HEK293 (cell line): ENCODE results near the gene CCDC120.

ENCODE experiments used
- CTCF ChIA-PET: fragments of 350-600 bp; formaldehyde crosslinking; extraction: SDS; loops from one replicate; lab custom pipeline; 2021; ENCODE audit warnings: antibody characterized with exemption; lab: Yijun Ruan, JAX
- POLR2A ChIA-PET: fragments of 300-600 bp; formaldehyde crosslinking; extraction: SDS; loops from one replicate; lab custom pipeline; 2020; ENCODE audit warnings: antibody characterized with exemption, inconsistent platforms; lab: Yijun Ruan, JAX
- H3K27ac ChIP-seq: fragments of 200-500 bp; sonication (Bioruptor generic); 2 replicates; pipeline ENCODE4 v1.5.1; 2014; ENCODE audit warnings: low read depth, low read length, control low read depth, inconsistent platforms; ENCODE audit errors: extremely low read depth
- H3K36me3 ChIP-seq, 2 experiments: fragments of 200-500 bp in 1 of 2; sonication (Bioruptor generic) in 1 of 2; 1 replicate in 1 of 2; 2 replicates in 1 of 2; pipeline ENCODE4 v1.5.1; 2014 to 2017; ENCODE audit warnings: inconsistent platforms in 2 of 2, low read length in 2 of 2; ENCODE audit not compliant: control insufficient read depth in 2 of 2, insufficient read depth in 1 of 2
- H3K4me1 ChIP-seq: fragments of 200-500 bp; sonication (Bioruptor generic); 2 replicates; pipeline ENCODE4 v1.5.1; 2014; ENCODE audit warnings: mild to moderate bottlenecking, low read length, inconsistent platforms; ENCODE audit not compliant: control insufficient read depth, insufficient read depth
- H3K4me3 ChIP-seq: 2 replicates; pipeline ENCODE4 v1.5.1; 2011; ENCODE audit warnings: low read depth, mild to moderate bottlenecking, control low read depth, low read length, moderate library complexity
- H3K9me3 ChIP-seq: fragments of 200-500 bp; sonication (Bioruptor generic); 2 replicates; pipeline ENCODE4 v1.5.1; 2014; ENCODE audit warnings: low read depth, low read length, inconsistent platforms; ENCODE audit not compliant: control insufficient read depth, insufficient read depth
- GFI1B ChIP-seq: fragments of 450-650 bp; formaldehyde crosslinking; IDR thresholded peaks from 2 replicates; pipeline ENCODE4 v1.5.1; 2016; ENCODE audit warnings: missing biosample characterization, missing genetic modification characterization
- GLIS2 ChIP-seq: fragments of 450-650 bp; formaldehyde crosslinking; IDR thresholded peaks from 2 replicates; pipeline ENCODE4 v1.5.1; 2016; ENCODE audit warnings: missing biosample characterization, missing genetic modification characterization
- MZF1 ChIP-seq: fragments of 450-650 bp; formaldehyde crosslinking; IDR thresholded peaks from 2 replicates; pipeline ENCODE4 v1.5.1; 2017; ENCODE audit warnings: missing biosample characterization, missing genetic modification characterization, borderline replicate concordance
- PBX3 ChIP-seq: sonication (generic); formaldehyde crosslinking; IDR thresholded peaks from 2 replicates; pipeline ENCODE4 v1.8.1; 2022; ENCODE audit warnings: mild to moderate bottlenecking, moderate library complexity, missing genetic modification reagents
- SP2 ChIP-seq: fragments of 450-650 bp; formaldehyde crosslinking; IDR thresholded peaks from 2 replicates; pipeline ENCODE4 v1.5.1; 2016; ENCODE audit warnings: missing biosample characterization, missing genetic modification characterization
- ZFHX2 ChIP-seq: fragments of 450-650 bp; formaldehyde crosslinking; conservative IDR thresholded peaks from 2 replicates; pipeline ENCODE4 v1.5.1; 2016; ENCODE audit warnings: missing biosample characterization, missing genetic modification characterization
- ZNF121 ChIP-seq: fragments of 450-650 bp; formaldehyde crosslinking; IDR thresholded peaks from 2 replicates; pipeline ENCODE4 v1.5.1; 2016; ENCODE audit warnings: missing biosample characterization, missing genetic modification characterization
- ZNF16 ChIP-seq: fragments of 450-650 bp; formaldehyde crosslinking; IDR thresholded peaks from 2 replicates; pipeline ENCODE4 v1.5.1; 2016; ENCODE audit warnings: low read depth, missing biosample characterization, missing genetic modification characterization
- ZNF19 ChIP-seq: fragments of 450-650 bp; formaldehyde crosslinking; IDR thresholded peaks from 2 replicates; pipeline ENCODE4; 2016; ENCODE audit warnings: missing biosample characterization, missing genetic modification characterization, low read depth
- ZNF37A ChIP-seq: fragments of 450-650 bp; IDR thresholded peaks from 2 replicates; pipeline ENCODE4 v1.5.1; 2018; ENCODE audit warnings: missing biosample characterization, missing genetic modification characterization
- ZNF391 ChIP-seq: fragments of 450-650 bp; formaldehyde crosslinking; IDR thresholded peaks from 2 replicates; pipeline ENCODE4 v1.5.1; 2016; ENCODE audit warnings: low read depth, missing biosample characterization, missing genetic modification characterization, borderline replicate concordance
- ZNF404 ChIP-seq: fragments of 450-650 bp; formaldehyde crosslinking; IDR thresholded peaks from 2 replicates; pipeline ENCODE4 v1.5.1; 2017; ENCODE audit warnings: missing biosample characterization, missing genetic modification characterization
- ZNF473 ChIP-seq: fragments of 450-650 bp; formaldehyde crosslinking; IDR thresholded peaks from 2 replicates; pipeline ENCODE4 v1.5.1; 2017; ENCODE audit warnings: missing biosample characterization, missing genetic modification characterization
- ZNF558 ChIP-seq: fragments of 450-650 bp; formaldehyde crosslinking; IDR thresholded peaks from 2 replicates; pipeline ENCODE4 v1.5.1; 2016; ENCODE audit warnings: missing biosample characterization, missing genetic modification characterization
- ZNF596 ChIP-seq: fragments of 450-650 bp; IDR thresholded peaks from 2 replicates; pipeline ENCODE4 v1.5.0; 2018; ENCODE audit warnings: missing biosample characterization, mild to moderate bottlenecking, missing genetic modification characterization, moderate library complexity
- ZNF600 ChIP-seq: fragments of 450-650 bp; formaldehyde crosslinking; IDR thresholded peaks from 2 replicates; pipeline ENCODE4 v1.5.1; 2016; ENCODE audit warnings: missing biosample characterization, missing genetic modification characterization
- ZNF623 ChIP-seq: fragments of 450-650 bp; formaldehyde crosslinking; IDR thresholded peaks from 2 replicates; pipeline ENCODE4 v1.5.1; 2016; ENCODE audit warnings: missing biosample characterization, missing genetic modification characterization
- ZNF658 ChIP-seq: fragments of 450-650 bp; formaldehyde crosslinking; IDR thresholded peaks from 2 replicates; pipeline ENCODE4; 2016; ENCODE audit warnings: missing biosample characterization, missing genetic modification characterization
- ZNF701 ChIP-seq: fragments of 450-650 bp; formaldehyde crosslinking; IDR thresholded peaks from 2 replicates; pipeline ENCODE4 v1.5.1; 2016; ENCODE audit warnings: missing biosample characterization, missing genetic modification characterization
- ZSCAN18 ChIP-seq: fragments of 450-650 bp; formaldehyde crosslinking; IDR thresholded peaks from 2 replicates; pipeline ENCODE4 v1.5.1; 2016; ENCODE audit warnings: missing biosample characterization, missing genetic modification characterization
- TF ChIP-seq, protein P1 (sequence below): fragments of 450-650 bp; formaldehyde crosslinking; IDR thresholded peaks from 2 replicates; pipeline ENCODE4 v1.5.1; 2016; ENCODE audit warnings: missing biosample characterization, missing genetic modification characterization
- TF ChIP-seq, protein P2 (sequence below): fragments of 450-650 bp; formaldehyde crosslinking; IDR thresholded peaks from 2 replicates; pipeline ENCODE4 v1.5.1; 2016; ENCODE audit warnings: missing biosample characterization, missing genetic modification characterization
- TF ChIP-seq, protein P3 (sequence below): fragments of 450-650 bp; formaldehyde crosslinking; IDR thresholded peaks from 2 replicates; pipeline ENCODE4 v1.5.1; 2016; ENCODE audit warnings: missing biosample characterization, missing genetic modification characterization

Gene CCDC120

DNA sequence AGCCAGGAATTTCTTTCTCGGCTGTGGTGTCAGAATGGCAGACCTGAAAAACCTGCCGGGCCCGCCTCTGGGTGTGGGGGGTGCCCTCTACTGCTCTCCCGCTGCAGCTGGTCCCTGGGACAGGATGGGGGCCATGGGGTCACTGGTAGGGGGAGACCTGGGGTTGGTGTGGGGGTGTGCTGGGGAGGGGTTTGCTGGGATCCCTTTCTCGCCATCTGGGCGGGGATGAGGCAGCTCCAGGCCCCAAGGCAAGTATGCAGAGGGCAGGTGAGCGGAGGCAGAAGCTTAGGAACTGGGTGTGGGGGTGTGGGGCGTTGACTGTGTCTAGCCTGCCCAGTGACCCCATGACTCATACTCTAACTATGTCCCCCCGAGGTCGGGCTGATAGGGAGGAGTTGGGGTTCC lies 884 bp downstream of the CCDC120 start:
- no peak overlapping the region for H3K27ac ChIP-seq
- CTCF ChIA-PET = interaction anchor here (0.6 kb wide), 1 partner anchor 211 kb away, joined by 3 read pairs; no protein-coding TSS in a partner anchor
- H3K36me3 ChIP-seq = peaks cover 0 to 27% of the 10 kb centered on the region in 2 experiments; a peak in 1 of 3 replicates
- no peaks in the 10 kb centered on the region for H3K4me1 ChIP-seq
- H3K9me3 ChIP-seq = no peaks in the 10 kb centered on the region
- POLR2A ChIA-PET = interaction anchor here (0.6 to 1.3 kb wide), 2 partner anchors 24 to 88 kb away, joined by 3 to 4 read pairs; partner anchors contain the start of gene KCND1
- no peak overlapping the region for H3K4me3 ChIP-seq
- TF ChIP-seq ZNF600 (tag by site-specific recombination) = no peak
- no peak for TF ChIP-seq SP2 (tag by site-specific recombination)
- no peak for TF ChIP-seq ZNF701 (tag by site-specific recombination)
- no peak for TF ChIP-seq ZNF658 (tag by site-specific recombination)
- TF ChIP-seq ZFHX2 = no peak
- no peak for TF ChIP-seq ZNF19 (tag by site-specific recombination)
- TF ChIP-seq PBX3 (CRISPR knock-in tag) = no peak
- TF ChIP-seq, protein P1, sequence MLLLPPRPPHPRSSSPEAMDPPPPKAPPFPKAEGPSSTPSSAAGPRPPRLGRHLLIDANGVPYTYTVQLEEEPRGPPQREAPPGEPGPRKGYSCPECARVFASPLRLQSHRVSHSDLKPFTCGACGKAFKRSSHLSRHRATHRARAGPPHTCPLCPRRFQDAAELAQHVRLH (tag by site-specific recombination) = no peak
- TF ChIP-seq ZNF16 (tag by site-specific recombination) = no peak
- no peak for TF ChIP-seq ZNF391 (tag by site-specific recombination)
- no peak for TF ChIP-seq ZNF596 (tag by site-specific recombination)
- no peak for TF ChIP-seq MZF1 (tag by site-specific recombination)
- TF ChIP-seq ZNF37A (tag by site-specific recombination) = no peak
- no peak for TF ChIP-seq ZNF404

DNA sequence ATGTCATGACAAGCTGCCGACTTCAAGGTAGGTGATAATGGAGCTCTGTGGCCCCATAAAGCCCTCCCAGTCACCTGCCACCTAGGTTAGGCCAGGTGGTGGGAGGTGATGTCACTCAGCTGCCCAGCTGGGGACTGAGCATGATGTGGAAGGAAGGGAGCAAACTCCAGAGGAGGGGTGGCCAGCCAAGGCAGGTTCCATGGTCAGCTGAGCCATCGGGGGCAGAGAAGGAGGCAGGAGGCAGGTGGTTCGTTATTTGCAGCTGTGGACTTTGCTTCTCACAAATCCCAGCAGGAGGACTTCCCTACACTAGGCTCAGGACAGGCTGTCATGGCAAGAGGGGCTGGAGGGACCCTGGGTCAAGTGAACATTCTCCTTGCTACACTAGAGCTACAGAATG lies 2.1 kb downstream of the CCDC120 start:
- no peak overlapping the region for H3K27ac ChIP-seq
- no peak overlapping the region for H3K4me3 ChIP-seq
- no peaks in the 10 kb centered on the region for H3K9me3 ChIP-seq
- POLR2A ChIA-PET = interaction anchor here (1.3 kb wide), 1 partner anchor 89 kb away, joined by 4 read pairs; the partner anchor contains the start of gene KCND1
- no peak for TF ChIP-seq ZNF121 (tag by site-specific recombination)
- TF ChIP-seq, protein P2, sequence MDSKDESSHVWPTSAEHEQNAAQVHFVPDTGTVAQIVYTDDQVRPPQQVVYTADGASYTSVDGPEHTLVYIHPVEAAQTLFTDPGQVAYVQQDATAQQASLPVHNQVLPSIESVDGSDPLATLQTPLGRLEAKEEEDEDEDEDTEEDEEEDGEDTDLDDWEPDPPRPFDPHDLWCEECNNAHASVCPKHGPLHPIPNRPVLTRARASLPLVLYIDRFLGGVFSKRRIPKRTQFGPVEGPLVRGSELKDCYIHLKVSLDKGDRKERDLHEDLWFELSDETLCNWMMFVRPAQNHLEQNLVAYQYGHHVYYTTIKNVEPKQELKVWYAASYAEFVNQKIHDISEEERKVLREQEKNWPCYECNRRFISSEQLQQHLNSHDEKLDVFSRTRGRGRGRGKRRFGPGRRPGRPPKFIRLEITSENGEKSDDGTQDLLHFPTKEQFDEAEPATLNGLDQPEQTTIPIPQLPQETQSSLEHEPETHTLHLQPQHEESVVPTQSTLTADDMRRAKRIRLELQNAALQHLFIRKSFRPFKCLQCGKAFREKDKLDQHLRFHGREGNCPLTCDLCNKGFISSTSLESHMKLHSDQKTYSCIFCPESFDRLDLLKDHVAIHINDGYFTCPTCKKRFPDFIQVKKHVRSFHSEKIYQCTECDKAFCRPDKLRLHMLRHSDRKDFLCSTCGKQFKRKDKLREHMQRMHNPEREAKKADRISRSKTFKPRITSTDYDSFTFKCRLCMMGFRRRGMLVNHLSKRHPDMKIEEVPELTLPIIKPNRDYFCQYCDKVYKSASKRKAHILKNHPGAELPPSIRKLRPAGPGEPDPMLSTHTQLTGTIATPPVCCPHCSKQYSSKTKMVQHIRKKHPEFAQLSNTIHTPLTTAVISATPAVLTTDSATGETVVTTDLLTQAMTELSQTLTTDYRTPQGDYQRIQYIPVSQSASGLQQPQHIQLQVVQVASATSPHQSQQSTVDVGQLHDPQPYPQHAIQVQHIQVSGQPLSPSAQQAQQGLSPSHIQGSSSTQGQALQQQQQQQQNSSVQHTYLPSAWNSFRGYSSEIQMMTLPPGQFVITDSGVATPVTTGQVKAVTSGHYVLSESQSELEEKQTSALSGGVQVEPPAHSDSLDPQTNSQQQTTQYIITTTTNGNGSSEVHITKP (tag by site-specific recombination) = peak; percentile 83
- TF ChIP-seq, all 188 proteins: peak for 1
- no peaks in the 10 kb centered on the region for H3K4me1 ChIP-seq
- H3K36me3 ChIP-seq = peaks cover 0 to 33% of the 10 kb centered on the region in 2 experiments; a peak in 1 of 3 replicates
- CTCF ChIA-PET = interaction anchor here (0.9 kb wide), 1 partner anchor 18 kb away, joined by 4 read pairs; the partner anchor contains the start of gene TFE3

- no peak overlapping the region for H3K27ac ChIP-seq
- H3K36me3 ChIP-seq = peaks cover 0 to 37% of the 10 kb centered on the region in 2 experiments; a peak in 1 of 3 replicates
- POLR2A ChIA-PET = no interaction called here
- TF ChIP-seq ZNF473 (tag by site-specific recombination) = no peak
- no peak for TF ChIP-seq ZNF558 (tag by site-specific recombination)
- no peak for TF ChIP-seq ZSCAN18 (tag by site-specific recombination)
- TF ChIP-seq, protein P3, sequence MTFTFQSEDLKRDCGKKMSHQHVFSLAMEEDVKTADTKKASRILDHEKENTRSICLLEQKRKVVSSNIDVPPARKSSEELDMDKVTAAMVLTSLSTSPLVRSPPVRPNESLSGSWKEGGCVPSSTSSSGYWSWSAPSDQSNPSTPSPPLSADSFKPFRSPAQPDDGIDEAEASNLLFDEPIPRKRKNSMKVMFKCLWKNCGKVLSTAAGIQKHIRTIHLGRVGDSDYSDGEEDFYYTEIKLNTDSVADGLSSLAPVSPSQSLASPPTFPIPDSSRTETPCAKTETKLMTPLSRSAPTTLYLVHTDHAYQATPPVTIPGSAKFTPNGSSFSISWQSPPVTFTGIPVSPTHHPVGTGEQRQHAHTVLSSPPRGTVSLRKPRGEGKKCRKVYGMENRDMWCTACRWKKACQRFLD (tag by site-specific recombination) = no peak
- no peak for TF ChIP-seq GLIS2 (tag by site-specific recombination)
- peak; percentile 88 for TF ChIP-seq ZNF623
- TF ChIP-seq GFI1B (tag by site-specific recombination) = no peak
- CTCF ChIA-PET = interaction anchor here (0.9 kb wide), 1 partner anchor 18 kb away, joined by 4 read pairs; the partner anchor contains the start of gene TFE3
- H3K9me3 ChIP-seq = no peaks in the 10 kb centered on the region
- H3K4me1 ChIP-seq = no peaks in the 10 kb centered on the region
- no peak overlapping the region for H3K4me3 ChIP-seq
Observed at GRCh38 chrX:49061490-49061889, 2.7 kb downstream of the CCDC120 start.
